ENCODE results near the gene ADAM8.

The ADAM8 gene

DNA sequence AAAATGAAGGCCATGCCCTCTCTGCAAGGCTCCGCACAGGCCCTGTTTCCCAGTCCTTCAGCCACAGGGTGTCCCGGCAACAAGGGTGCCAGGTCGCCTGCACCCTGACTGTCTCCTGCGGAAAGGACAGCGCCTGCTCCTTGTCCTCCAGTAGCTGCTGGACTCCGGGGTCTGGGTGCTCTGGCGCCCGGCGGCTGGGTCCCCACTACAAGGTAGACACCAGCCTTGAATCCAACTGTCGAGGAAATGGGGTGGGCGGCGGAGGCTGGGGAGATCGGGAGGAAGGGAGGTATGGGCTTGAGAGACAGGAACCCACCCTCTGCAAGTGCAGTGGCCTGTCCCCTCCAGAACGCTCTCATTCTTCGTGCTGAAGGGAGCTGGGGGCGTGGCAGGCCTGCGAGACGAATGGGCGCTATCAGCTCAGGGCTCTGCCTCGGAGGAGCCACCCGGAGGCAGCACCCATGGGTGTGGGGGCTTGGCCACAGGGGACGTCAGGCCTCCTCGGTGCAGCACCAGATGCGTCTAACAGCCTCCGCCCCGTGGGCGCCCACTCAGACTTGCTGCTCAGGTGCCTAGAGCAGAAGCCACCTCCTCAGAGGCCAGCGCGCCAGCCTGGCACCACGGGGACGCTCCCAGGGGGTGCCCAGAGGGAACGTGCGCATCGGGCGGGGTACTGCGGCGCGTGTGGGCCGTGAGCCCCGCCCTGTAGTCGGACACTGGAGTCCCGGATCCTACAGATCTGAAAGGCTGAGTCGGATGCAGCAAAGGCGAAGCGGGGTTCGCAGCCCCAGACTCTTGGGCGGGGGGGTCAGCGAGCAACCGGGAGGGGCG lies 15.6 kb downstream of the ADAM8 start:
- Mint-ChIP-seq H3K4me3 (peak overlapping the region; percentile 85), H3K9me3 (no peaks in the 10 kb centered on the region), H3K4me1 (peaks cover 44% of the 10 kb centered on the region), H3K27me3 (no peaks in the 10 kb centered on the region), H3K27ac (peak overlapping the region; percentile 77), H3K36me3 (peaks cover 3% of the 10 kb centered on the region)
- DNase-seq (ENCODE audit: low spot score in 2 of 2), result peak in 1 of 2 donors; percentile 56
- ATAC-seq (ENCODE audit: low read depth), result peak; percentile 57

DNA sequence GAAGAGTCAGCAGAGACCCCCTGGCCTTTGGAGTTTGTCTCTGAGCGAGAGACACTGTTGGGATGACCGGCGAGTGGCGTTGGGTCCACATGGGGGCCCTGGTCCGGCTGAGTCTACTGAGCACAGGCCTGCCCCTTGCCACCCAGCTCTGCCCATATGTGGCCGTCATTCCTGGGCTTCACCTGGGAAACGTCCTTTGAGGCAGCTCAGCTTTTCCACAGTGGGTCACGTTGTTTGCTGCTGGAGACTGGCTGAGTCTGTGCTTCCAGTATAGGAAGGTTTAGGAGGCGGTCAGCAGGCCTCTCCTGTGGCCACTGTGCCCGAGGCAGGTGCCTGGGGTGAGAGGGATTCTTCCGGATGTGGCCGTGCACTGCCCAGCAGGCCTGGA lies 17.1 kb downstream of the ADAM8 start:
- Mint-ChIP-seq H3K9me3 (no peaks in the 10 kb centered on the region), H3K27ac (peak overlapping the region; percentile 77), H3K4me1 (peaks cover 41% of the 10 kb centered on the region), H3K36me3 (peaks cover 3% of the 10 kb centered on the region), H3K4me3 (peak overlapping the region; percentile 71), H3K27me3 (peaks cover 2% of the 10 kb centered on the region)
- ATAC-seq (ENCODE audit: low read depth) (no peak), DNase-seq (ENCODE audit: low spot score in 2 of 2) (no peak)

DNA sequence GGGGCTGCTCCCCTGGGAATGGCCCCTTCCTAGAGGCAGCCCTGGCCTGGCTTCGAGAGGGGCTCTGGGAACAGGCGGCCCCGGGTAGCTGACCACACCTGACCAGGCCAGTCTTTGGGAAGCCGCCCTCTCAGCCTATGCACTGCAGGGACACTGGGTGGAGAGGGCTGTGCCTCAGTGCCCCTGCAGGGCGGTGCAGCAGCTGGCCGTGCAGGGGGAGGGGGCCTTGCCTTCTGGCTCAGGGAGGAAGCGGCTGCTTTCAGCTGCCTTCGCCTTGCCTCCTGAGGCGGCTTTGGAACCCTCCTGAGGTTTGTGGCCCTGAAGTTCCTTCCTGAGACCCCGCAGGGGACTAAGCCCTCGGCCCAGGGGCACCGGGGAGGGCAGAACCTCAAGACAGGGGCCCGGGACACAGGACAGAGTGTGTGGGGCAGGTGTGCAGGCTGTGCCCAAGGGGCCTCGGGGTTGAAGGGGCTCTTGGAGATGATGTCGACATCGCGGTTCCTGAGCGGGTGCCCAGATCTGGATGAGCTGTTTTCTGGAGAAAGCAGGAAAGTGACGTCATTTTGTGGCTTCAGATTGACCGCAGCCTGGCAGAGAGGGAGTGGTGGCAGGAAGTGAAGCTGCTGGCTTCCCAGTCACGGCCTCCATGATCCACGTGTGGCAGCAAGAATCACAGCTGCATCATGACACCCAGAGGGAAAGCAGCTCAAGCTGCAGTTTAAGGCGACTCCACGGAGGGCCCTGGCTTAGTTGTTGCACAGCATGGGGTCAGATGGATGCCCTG lies 17.7 kb downstream of the ADAM8 start:
- ATAC-seq (ENCODE audit: low read depth) (no peak), DNase-seq (ENCODE audit: low spot score in 2 of 2) (no peak)
- Mint-ChIP-seq H3K27me3 (peaks cover 2% of the 10 kb centered on the region), H3K9me3 (no peaks in the 10 kb centered on the region), H3K27ac (peak overlapping the region; percentile 77), H3K4me1 (peaks cover 37% of the 10 kb centered on the region), H3K36me3 (no peaks in the 10 kb centered on the region), H3K4me3 (peak overlapping the region; percentile 71)

DNA sequence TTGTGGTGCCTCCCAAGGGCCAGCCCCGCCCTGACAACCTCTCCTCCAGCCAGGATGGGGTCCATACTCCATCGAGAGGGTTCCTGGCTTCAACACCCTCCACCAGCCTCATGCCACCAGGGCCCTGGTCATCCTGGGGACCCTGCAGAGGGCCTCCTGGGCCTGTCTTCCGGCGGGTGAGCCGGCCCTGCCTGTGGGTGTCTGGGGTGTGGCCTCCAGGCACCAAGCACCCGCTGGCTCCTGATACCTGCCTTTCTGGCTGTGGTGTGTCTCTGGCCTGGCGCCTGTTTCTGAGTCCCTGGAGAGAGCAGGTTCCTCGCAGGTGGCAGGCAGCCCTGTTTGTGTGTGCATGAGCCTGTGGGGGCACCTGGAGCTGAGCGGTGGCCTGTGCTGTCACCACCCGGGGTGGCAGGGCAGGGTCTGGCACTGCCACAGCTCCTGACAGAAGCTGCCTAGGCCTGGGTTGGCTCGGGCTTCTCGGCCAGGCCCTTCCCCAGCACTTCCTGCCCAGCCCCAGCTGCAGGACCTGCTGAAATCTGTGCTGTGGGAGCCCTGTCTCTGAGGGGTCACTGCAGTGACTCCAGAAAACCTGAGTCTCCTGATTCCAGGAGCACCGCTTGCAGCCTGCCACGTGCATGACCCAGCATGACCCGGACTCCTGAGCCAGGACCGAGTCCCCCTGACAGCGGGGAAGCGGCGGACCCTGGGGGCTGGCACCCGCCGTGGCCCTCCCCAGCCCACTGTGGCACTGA lies 18.4 kb downstream of the ADAM8 start:
- no peaks in the 10 kb centered on the region for H3K36me3 Mint-ChIP-seq
- no peaks in the 10 kb centered on the region for H3K9me3 Mint-ChIP-seq
- peak overlapping the region; percentile 56 for H3K27ac Mint-ChIP-seq
- H3K27me3 Mint-ChIP-seq, result peaks cover 2% of the 10 kb centered on the region
- H3K4me1 Mint-ChIP-seq, result peaks cover 31% of the 10 kb centered on the region
- DNase-seq (ENCODE audit: low spot score in 2 of 2) (no peak), ATAC-seq (ENCODE audit: low read depth) (peak; percentile 38)
- peak overlapping the region; percentile 60 for H3K4me3 Mint-ChIP-seq

DNA sequence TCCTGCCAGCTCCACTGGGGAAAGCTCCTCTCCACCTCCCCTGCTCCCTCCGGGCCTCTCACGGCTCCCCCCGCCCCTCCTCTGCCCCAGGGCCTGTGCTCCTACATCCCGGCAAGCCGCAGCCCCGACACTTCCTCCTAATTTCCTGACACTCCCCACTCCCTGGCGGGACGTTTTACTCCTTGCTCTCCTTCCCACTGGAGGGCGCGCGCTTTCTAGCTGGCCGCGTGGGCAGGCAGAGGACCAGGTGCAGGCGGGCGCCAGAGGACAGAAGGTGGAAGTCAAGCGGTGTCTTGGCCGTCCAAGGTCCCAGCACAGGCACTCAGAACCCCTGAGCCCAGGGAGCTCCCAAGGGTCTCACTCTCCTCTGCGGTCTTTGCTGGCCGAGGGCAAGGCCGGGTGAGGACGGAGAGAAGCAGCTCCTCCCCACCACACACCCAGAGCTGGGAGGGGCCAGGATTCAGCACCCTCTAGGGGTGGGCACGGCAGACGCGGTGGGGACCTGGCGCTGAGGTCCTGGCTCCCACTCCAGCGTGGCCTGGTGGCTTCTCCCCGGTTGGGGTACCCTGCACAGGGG lies 19.1 kb downstream of the ADAM8 start:
- no peaks in the 10 kb centered on the region for H3K36me3 Mint-ChIP-seq
- ATAC-seq (ENCODE audit: low read depth) (peak; percentile 21), DNase-seq (ENCODE audit: low spot score in 2 of 2) (no peak)
- peak overlapping the region; percentile 62 for H3K4me3 Mint-ChIP-seq
- peaks cover 27% of the 10 kb centered on the region for H3K4me1 Mint-ChIP-seq
- H3K27me3 Mint-ChIP-seq, result peaks cover 2% of the 10 kb centered on the region
- H3K27ac Mint-ChIP-seq, result peak overlapping the region; percentile 56
- H3K9me3 Mint-ChIP-seq, result no peaks in the 10 kb centered on the region

DNA sequence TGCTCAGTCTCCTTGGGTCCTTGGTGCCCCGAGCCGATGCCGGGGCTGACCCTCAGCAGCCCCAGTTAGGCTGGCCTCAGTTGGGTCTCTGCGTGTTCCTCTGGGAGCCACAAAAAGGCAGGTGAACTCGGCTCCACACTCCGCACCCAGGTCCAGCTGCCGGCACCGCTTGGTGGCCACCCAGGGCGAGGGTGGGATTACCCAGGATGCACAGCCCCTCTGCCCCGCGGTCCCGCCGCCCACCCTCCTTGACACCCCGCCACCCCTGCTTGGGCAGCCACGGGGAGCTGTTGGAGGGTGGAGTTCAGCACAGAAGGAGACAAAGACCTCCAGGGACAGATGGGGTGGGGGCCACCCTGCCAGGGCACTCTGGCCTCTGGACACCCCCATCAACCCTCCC lies 21.3 kb downstream of the ADAM8 start:
- ATAC-seq (ENCODE audit: low read depth) (no peak), DNase-seq (ENCODE audit: low spot score in 2 of 2) (no peak)
- peaks cover 20% of the 10 kb centered on the region for H3K4me1 Mint-ChIP-seq
- H3K36me3 Mint-ChIP-seq, result no peaks in the 10 kb centered on the region
- no peak overlapping the region for H3K4me3 Mint-ChIP-seq
- peaks cover 5% of the 10 kb centered on the region for H3K27me3 Mint-ChIP-seq
- H3K27ac Mint-ChIP-seq, result no peak overlapping the region
- H3K9me3 Mint-ChIP-seq, result no peaks in the 10 kb centered on the region

DNA sequence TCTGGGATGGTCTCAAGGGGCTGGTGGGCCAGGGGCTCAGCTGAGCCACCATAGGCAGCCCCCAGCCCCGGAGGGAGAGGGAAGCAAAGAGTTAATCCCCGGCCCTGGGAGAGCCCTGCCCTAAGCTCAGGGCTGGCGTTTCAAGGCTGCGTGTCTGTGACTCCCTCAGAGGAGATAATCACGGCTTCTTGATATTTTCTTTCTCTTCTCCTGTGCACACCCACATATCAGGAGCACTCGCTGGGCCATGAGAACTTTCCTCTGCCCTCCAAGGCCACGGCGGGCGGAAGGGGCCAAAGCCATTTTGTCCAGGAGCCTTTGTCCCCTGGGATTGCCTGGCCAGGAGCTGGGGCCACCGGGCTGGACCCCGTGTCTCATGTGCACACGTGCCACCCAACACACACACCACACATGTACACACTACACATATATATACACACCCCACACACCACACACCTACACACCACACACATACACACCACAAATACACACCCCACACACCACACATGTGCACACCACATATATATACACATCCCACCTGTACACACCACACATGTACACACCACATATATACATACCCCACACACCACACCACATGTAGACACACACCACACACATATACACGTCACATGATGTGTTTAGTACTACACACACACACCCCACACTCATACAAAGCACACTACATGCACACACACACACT lies 22.1 kb downstream of the ADAM8 start:
- Mint-ChIP-seq H3K36me3 (no peaks in the 10 kb centered on the region), H3K27ac (no peak overlapping the region), H3K9me3 (no peaks in the 10 kb centered on the region), H3K27me3 (peaks cover 10% of the 10 kb centered on the region), H3K4me1 (peaks cover 18% of the 10 kb centered on the region), H3K4me3 (no peak overlapping the region)
- no peak for DNase-seq (ENCODE audit: low spot score in 2 of 2)
- ATAC-seq (ENCODE audit: low read depth), result no peak

DNA sequence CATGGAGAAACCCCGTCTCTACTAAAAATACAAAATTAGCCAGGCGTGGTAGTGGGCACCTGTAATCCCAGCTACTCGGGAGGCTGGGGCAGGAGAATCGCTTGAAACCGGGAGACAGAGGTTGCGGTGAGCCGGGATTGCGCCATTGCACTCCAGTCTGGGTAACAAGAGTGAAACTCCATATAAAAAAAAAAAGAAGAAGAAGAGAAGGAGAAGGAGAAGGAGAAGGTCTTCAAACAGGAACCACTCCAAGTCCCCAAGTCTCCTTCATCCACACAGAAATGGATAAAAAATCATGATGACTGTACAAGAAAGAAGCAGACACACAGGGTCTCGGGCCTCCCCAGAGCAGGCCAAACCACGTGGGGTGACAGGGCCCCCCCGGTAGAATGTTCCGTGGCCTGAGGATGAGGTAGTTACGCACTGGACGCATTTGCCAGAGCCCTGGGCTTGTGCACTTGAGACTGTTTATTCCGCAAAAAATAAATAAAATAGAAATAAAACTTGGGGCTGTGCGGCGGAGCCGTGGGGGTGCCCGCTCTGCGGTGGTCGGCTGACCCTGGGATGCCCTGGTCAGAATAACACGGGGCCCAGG lies 23.2 kb downstream of the ADAM8 start:
- Mint-ChIP-seq H3K27ac (no peak overlapping the region), H3K4me3 (no peak overlapping the region), H3K4me1 (peaks cover 16% of the 10 kb centered on the region), H3K36me3 (no peaks in the 10 kb centered on the region), H3K27me3 (peaks cover 13% of the 10 kb centered on the region), H3K9me3 (no peaks in the 10 kb centered on the region)
- ATAC-seq (ENCODE audit: low read depth) (no peak), DNase-seq (ENCODE audit: low spot score in 2 of 2) (no peak)

DNA sequence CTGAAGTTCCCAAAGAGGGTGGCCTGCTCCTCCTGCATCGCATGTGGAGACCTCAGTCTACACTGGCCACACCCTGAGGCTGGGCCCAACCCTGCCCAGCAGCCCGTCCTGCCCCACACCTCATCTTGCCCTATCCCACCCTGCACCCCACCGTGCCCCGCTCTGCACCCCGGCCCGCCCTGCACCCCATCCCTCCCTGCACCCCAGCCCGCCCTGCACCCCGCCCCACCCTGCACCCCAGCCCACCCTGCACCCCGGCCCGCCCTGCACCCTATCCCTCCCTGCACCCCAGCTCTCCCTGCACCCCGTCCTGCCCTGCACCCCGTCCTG lies 24.5 kb downstream of the ADAM8 start:
- DNase-seq (ENCODE audit: low spot score in 2 of 2) (no peak), ATAC-seq (ENCODE audit: low read depth) (no peak)
- H3K4me3 Mint-ChIP-seq, result no peak overlapping the region
- H3K9me3 Mint-ChIP-seq, result no peaks in the 10 kb centered on the region
- no peaks in the 10 kb centered on the region for H3K36me3 Mint-ChIP-seq
- H3K27ac Mint-ChIP-seq, result no peak overlapping the region
- H3K4me1 Mint-ChIP-seq, result peaks cover 13% of the 10 kb centered on the region
- peaks cover 14% of the 10 kb centered on the region for H3K27me3 Mint-ChIP-seq

DNA sequence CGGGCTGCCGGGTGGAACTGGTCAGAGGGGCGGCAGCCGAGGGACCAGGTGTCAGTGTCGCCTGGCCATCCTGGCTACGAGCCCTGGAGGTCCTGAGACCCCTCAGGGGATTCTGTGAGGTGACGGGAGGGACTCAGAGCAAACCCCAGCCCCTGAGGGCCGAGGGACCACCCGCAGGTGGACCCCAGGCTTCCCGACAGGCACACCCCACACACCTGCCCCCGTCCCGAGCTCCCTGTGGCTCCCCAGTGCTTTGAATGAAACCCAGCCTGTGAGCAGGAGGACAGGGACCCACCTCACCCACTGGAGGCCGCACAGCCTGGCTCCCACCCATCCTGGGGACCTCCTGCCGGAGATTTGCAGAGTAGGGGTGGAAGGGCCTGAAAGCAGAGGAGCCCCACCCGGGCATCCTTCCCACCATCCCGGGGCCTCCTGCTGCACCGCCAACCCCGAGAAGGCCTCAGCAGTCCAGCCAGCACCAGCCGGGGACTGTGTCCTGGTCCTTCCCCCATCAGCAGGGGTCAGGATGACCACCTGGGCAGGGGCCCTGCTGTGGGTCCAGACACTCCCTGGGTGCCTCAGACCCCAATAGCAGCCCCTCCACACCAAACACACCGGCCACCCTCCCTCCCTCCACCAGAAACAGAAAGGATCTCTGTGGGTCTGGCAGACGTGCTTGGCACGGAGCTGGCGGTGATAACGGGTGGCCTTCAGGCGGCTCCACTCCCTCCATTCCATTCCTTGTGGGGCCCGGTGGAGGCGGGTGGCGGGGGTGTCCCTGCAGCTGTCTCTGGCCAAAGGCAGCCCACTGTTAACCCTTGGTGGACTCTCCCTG lies 25.1 kb downstream of the ADAM8 start:
- no peak for ATAC-seq (ENCODE audit: low read depth)
- DNase-seq (ENCODE audit: low spot score in 2 of 2), result no peak
- Mint-ChIP-seq H3K9me3 (no peaks in the 10 kb centered on the region), H3K27ac (no peak overlapping the region), H3K4me3 (no peak overlapping the region), H3K36me3 (no peaks in the 10 kb centered on the region), H3K27me3 (peaks cover 17% of the 10 kb centered on the region), H3K4me1 (peaks cover 16% of the 10 kb centered on the region)

DNA sequence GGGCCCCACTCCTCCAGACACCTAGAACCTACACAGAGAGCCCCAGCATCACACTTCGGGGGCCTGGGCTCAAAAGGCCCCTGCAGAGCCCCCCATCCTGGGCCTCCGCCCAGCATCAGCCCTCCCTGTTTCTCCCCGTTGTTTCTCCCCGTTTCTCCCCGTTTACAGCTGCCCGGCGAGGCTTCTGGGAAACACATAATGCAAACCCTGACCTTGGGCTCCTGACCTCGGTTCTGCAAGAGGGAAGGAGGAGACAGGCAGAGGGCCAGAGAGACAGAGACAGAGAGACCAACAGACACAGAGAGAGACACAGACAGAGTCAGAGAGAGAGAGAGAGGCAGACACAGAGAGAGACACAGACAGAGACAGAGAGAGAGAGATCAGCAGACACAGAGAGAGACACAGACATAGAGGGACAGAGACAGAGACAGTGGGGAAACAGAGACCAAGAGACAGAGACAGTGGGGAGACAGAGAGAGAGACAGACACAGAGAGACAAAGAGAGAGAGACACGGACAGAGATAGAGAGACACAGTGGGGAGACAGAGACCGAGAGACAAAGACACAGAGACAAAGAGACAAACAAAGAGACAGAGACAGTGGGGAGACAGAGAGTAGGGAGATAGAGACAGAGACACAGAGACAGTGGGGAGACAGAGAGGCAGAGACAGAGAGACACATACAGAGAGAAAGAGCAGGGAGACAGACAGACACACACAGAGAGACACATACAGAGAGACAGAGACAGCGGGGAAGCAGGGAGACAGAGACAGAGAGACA lies 26.5 kb downstream of the ADAM8 start:
- H3K27me3 Mint-ChIP-seq, result peaks cover 18% of the 10 kb centered on the region
- DNase-seq (ENCODE audit: low spot score in 2 of 2) (no peak), ATAC-seq (ENCODE audit: low read depth) (no peak)
- H3K27ac Mint-ChIP-seq, result no peak overlapping the region
- no peaks in the 10 kb centered on the region for H3K36me3 Mint-ChIP-seq
- H3K4me1 Mint-ChIP-seq, result peaks cover 16% of the 10 kb centered on the region
- H3K4me3 Mint-ChIP-seq, result no peak overlapping the region
- H3K9me3 Mint-ChIP-seq, result no peaks in the 10 kb centered on the region
